Stimulated activated CD4-positive, alpha-beta T cell treated with anti-CD3 and anti-CD28 coated beads, TNF-alpha, amount 100 ng/mL, for 4 hours (primary cell): Measurements from ENCODE around the gene GNAZ.

Experiments
- DNase-seq, 3 experiments: peaks; one replicate each; pipeline ENCODE4 v3.0.0-alpha.2; 2020; ENCODE audit warnings: low read depth in 3 of 3

Gene GNAZ

DNA sequence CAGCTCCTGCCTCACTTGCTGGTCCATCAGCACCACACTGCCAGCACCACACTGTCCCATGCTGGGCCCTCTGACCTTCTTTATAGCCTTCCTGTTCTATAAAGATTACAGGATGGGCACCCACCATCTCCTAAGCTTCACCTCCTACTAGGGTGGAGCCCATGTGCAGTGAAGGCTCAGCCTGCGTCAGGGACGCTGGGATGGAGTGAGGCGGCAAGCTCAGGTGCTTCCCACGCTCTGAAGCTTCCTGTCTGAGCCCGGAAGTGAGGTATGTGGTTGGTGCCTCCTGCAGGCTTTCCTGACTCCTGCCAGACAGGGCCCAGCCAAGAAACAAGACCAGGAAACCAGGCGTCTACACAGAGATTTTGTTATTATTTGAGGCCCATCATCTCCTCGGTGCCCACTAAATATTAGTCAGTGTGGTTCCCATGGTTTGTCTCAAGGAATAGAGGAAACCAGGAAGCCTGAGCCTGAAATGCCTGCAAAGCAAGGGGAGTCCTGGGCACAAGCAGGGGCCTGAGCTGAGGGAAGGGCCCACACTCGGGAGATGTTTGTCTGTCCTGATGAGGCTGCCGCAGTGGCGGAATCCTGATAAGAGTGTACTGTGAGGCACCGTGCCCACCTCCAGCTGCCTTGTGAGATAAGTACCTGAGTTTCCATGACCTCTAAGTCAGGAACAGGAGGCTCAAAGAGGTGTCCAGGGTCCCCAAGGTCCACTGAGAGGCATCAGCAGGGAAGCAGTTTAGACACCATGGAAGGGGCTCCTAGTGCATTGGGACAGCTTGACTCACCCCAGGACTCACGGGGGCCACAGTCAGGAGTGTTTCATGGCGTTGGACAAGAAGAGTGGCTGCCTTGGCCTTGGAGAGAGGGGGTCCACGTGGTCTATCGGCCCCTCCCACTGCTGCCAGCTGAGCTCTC, 49.4 kb downstream of the GNAZ start:
- peak in 2 of 3 experiments; percentile 23 to 39 for DNase-seq

DNA sequence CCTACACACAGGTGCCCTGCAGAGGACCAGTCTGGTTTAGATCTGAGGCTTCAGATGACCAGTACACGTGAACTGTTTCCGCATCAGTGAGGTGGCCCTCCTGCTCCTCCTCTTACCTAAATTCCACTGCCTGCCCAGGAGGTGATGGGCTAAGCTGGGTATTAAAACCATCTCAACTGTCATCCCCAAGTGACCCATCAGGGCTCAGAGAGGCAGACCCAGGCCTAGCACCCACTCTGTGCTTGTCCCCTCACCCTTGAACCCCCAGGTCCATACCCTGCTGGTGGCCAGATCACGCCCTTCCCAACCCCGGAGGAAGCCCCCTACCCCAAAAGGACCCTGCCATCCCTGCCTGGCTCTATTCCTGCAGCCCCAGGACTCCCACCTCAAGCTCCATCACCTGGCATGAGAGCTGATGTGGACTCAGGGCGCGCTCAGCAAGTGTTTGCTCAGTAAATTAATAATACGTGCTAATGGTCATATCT, 50.1 kb downstream of the GNAZ start:
- DNase-seq = no peak

- no peak for DNase-seq
These were observed 50.7 kb downstream of the GNAZ start for GRCh38 chr22:23121000-23121421.

DNA sequence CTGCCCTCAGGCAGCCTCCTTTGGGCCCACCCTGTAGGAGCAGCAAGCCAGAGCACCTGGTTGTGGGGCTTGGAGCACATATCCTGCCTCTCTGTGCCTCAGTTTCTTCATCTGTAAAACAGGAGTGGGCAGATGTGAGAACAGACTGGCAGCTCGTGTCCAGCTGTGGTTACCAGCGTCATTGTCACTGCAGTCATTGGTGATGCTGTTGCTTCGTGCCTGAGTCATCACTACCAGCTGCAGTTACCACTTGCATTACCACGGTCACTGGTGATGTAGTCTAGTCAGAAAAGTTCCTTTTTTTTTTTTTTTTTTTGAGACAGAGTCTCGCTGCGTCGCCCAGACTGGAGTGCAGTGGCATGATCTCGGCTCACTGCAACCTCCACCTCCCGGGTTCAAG, 51.1 kb downstream of the GNAZ start:
- no peak for DNase-seq

DNA sequence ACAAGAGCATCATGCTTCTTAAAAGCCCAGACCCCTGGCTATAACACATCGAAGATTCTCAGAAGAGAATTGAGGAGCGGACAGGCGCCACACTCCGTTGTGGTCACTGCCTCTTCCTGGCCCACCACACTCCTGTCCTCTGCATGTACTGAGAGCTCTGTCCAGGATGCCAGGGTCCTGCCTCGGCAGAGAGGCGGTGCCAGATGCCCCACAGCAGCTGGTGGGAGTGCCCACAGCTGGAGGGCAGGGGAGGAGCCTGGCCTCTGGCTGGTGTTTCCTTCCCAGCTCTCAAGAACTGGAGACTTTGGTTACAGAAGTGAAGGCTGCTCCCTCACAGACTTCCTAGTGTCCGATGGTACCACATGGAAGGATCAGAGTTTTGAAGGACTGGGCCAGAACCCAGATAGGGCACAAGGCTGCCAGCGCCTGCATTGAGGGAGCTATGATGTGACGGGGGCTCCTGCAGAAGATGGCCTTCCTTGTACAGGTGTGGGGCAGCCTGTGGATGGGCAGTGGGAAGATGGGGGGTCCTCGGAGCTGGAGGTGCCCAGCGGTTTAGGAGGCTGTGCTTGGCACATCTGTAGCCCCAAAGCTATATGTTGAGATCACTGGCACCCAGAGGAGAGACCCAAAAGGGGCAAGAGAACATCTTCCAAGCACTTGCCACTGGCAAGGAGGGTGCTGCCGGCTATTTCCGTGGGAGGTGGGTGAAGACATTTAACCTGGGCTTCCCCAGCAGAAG, 52.1 kb downstream of the GNAZ start:
- no peak for DNase-seq

DNA sequence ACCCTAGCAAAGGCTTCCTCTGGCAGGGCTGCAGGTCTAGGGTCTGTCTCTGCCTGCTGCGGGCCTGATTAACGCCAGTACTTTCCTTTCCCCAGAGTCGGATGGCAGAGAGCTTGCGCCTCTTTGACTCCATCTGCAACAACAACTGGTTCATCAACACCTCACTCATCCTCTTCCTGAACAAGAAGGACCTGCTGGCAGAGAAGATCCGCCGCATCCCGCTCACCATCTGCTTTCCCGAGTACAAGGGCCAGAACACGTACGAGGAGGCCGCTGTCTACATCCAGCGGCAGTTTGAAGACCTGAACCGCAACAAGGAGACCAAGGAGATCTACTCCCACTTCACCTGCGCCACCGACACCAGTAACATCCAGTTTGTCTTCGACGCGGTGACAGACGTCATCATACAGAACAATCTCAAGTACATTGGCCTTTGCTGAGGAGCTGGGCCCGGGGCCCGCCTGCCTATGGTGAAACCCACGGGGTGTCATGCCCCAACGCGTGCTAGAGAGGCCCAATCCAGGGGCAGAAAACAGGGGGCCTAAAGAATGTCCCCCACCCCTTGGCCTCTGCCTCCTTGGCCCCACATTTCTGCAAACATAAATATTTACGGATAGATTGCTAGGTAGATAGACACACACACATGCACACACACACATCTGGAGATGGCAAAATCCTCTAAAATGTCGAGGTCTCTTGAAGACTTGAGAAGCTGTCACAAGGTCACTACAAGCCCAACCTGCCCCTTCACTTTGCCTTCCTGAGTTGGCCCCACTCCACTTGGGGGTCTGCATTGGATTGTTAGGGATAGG, 52.9 kb downstream of the GNAZ start:
- DNase-seq = no peak

DNA sequence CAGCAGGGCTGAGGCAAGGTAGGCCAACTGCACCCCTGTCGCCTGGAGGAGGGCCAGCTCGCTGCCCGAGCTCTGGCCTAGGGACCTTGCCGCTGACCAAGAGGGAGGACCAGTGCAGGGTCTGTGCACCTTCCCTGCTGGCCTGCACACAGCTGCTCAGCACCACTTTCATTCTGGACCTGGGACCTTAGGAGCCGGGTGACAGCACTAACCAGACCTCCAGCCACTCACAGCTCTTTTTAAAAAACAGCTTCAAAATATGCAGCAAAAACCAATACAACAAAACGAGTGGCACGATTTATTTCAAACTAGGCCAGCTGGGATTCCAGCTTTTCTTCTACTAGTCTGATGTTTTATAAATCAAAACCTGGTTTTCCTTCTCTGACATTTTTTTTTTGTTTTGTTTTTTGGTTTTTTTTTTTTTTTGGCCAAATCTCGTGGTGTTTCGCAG, 53.5 kb downstream of the GNAZ start:
- no peak for DNase-seq

DNA sequence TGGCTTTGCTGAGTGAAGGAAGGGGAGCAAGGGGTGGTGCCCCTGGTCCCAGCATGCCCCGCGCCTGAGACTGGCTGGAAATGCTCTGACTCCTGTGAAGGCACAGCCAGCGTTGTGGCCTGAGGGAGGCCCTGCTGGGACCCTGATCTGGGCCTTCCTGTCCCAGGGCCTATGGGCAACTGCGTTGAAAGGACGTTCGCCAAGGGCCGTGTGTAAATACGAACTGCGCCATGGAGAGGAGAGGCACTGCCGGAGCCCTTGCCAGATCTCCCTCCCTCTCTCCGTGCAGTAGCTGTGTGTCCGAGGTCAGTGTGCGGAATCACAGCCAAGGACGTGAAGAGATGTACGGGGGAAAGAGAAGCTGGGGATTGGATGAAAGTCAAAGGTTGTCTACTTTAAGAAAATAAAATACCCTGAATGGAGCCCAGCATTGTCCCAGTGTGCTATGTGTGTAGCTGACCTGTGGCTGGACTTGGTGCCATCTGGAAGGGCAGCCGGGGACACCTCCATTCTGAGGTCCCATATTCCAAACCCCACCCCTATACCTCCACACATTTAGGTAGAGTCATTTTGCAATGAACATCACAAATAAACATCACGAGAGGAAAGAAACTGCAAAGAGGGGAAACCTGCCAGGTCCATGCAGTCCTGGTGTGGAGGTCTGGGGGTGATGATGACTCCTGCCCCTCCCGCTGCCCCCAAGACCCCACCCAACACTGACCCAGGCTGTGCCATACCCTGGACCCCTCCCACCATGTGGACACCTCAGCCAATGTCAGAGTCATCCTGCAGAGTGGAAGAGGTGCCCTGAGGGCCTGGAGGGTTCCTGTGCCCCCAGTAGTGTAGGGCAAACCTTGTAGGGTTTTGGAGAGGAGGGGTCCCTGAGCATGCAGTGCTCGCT, 54.5 kb downstream of the GNAZ start:
- DNase-seq = no peak

- no peak for DNase-seq
These were observed 55.3 kb downstream of the GNAZ start for GRCh38 chr22:23125512-23126103.

DNA sequence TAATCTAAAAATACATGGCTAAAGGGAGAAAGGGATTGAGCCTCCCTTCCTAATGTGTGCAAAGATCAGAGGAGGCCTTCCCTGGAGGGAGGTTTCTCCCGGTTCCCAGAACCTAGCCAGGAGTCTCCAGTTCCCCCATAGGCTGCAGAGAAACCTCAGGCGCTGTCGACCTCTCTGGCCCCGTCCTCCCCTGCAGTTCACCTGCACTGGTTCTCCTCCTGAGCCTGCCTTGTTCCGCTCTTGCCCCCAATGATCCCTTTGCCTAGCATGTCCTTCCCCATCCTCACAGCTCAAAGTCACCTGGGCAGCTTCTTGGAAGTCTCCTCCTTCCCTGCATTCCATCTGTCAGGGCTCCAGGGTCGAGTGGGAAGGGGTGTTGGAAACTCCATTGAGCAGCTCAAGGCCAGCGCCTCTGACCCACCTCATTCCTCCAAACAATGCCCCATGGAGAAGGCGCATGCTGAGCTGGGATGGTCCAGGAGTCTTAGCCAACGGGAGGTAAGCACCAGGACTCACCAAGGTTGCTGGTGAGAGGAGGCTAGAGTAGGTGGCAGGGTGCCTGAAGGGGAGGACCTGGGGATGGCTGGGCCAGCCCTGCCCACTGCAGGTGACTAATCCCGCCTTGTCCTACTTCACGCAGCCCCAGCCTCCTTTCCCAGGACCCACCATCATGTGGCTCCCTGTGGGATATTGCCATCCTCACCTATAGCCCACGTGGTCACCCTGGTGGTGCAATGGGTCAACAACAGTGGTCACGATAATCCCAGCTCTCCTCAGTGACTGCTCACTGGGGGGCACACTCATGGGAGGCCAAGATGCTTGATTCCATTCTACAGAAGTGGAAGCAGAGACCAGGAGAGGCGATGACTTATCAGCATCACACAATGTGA, 56.1 kb downstream of the GNAZ start:
- DNase-seq = no peak

- no peak for DNase-seq
These were observed 56.9 kb downstream of the GNAZ start for GRCh38 chr22:23127055-23127756.

- DNase-seq = no peak
These were observed 57.5 kb downstream of the GNAZ start for GRCh38 chr22:23127788-23128187.

GRCh38 chr22:23128269-23129108, 58.2 kb downstream of the GNAZ start:
- peak; percentile 48 to 55 (median 50) for DNase-seq

DNA sequence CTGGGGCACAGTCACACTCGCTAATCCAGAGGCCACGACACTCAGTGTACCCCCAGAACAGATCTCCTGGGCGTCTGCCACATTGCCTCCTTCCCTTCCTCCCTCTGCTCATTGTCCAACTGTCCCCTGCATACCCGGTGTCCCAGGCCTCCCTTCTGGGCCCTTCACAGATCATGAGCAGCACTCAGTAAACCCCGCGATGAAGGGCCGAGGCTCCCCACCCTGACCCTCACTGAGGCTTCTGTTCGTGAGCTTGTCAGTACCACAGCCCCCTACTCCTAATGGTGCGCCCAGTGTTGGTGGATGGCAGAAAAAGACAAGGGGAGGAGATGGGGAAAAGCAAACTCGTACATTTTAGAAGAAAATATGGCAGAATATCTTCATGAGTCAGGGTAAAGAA, 58.8 kb downstream of the GNAZ start:
- no peak for DNase-seq

- no peak for DNase-seq
These were observed 60.4 kb downstream of the GNAZ start for GRCh38 chr22:23130697-23131096.

GRCh38 chr22:23131931-23132330, 61.6 kb downstream of the GNAZ start:
- DNase-seq = no peak

DNA sequence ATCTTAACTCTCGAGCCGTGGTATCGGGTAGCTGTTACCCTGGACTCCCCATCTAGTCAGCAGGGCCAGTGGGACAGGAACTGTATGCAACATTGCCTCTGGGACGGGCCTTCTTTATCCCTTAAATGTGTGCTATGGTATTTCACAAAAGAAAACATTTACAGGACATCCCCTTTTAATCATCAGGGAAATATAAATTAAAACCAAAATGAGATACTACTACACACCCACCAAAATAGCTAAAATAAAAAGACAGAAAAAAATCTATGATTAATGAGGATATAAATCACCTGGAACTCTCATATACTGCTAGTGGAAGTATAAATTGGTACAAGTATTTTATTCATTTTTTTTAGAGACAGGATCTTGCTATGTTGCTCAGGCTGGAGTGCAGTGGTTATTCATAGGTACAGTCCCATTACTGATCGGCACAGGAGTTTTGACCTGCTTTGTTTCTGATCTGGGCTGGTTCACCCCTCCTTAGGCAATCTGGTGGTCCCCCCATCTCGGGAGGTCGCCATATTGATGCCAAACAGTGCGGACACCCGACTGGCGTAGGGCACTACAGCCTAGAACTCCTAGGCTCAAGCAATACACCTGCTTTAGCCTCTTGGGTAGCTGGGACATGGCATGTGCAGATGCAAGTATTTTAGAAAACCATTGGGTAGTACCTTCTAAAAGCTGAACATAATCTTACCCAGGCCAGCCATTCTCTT, 62.2 kb downstream of the GNAZ start:
- no peak for DNase-seq
